GM19468 (cell line): Measurements from ENCODE around the gene OCIAD1.
"Not testable (repeated sequence)": the region's sequence is repeated elsewhere in the genome, so short reads cannot be mapped to it uniquely, and the experiment has no call there.

Experiments
- ATAC-seq: cut with Tn5 transposase; IDR thresholded peaks from one replicate; pipeline ENCODE4 v1.9.1; 2021; ENCODE audit warnings: mild to moderate bottlenecking, moderate library complexity, moderate number of reproducible peaks; ENCODE audit not compliant: unreplicated experiment; ENCODE audit errors: extremely low read depth

Gene OCIAD1

DNA sequence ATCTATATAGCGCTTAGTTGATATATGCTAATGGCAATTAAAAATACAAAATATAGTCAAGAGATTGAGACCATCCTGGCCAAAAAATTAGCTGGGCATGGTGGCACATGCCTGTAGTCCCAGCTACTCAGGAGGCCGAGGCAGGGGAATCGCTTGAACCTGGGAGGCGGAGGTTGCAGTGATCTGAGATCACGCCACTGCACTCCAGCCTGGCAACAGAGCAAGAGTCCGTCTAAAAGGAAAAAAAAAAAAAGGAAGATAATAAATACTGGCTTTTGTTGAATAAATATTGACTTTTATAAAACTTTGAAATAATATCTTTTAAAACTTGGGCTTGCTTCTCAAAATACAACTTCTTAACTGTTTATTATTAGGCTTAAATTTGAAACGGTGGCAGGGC lies 14.6 kb upstream of the OCIAD1 start:
- ATAC-seq: not testable (repeated sequence)

DNA sequence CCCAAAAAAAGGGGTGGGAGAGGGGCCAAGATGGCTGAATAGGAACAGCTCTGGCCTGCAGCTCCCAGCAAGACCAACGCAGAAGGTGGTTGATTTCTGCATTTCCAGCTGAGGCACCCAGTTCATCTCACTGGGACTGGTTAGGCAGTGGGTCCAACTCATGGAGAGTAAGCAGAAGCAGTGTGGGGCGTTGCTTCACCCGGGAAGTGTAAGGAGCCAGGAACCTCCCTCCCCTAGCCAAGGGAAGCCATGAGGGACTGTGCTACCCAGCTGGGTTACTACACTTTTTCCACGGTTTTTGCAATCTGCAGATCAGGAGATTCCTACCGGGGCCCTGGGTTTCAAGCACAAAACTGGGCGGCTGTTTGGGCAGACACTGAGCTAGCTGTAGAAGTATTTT lies 13.9 kb upstream of the OCIAD1 start:
- ATAC-seq: no peak

DNA sequence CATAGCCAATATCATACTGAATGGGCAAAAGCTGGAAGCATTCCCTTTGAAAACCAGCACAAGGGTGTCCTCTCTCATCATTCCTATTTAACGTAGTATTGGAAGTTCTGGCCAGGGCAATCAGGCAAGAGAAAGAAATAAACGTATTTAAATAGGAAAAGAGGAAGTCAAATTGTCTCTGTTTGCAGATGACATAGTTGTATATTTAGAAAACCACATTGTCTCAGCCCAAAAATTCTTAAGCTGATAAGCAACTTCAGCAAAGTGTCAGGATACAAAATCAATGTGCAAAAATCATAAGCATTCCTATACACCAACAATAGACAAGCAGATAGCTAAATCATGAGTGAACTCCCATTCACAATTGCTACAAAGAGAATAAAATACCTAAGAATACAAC lies 9.5 kb upstream of the OCIAD1 start:
- ATAC-seq: not testable (repeated sequence)

GRCh38 chr4:48827622-48828021 lies 3.3 kb upstream of the OCIAD1 start:
- ATAC-seq: no peak

GRCh38 chr4:48831532-48832030 lies 693 bp downstream of the OCIAD1 start:
- ATAC-seq: no peak

DNA sequence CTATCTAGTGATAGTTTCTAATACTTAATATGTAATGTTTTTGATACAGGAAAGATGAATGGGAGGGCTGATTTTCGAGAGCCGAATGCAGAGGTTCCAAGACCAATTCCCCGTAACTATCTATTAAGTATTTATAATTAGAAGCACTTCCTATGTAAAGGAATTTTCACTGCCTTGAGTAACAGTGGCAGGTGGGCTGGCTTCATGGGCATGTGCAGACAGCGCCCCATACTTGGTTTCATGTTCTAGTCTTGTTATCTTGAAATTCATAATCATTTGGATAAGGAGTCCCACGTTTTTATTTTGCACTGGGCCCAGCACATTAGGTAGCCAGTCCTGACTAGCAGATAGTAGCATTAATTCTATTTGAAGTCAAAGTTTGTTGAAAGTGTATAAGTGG lies 1.7 kb downstream of the OCIAD1 start:
- no peak for ATAC-seq

DNA sequence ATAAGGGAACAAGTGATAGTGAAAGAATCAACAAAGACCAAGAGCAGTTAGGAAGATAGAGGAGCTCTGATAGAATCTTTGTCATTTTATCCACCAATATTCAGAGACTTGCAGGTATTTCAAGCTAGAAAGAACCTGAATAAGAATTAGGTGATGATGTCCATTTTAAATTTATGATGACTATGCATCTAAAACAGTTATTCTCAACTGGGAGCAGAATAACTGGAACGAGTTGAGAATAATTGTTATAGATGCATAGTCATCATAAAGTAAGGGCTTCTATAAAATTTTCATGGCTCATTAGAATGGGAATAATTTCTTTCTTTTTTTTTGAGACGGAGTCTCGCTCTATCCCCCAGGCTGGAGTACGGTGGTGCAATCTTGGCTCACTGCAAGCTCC lies 5.8 kb downstream of the OCIAD1 start:
- ATAC-seq: no peak

DNA sequence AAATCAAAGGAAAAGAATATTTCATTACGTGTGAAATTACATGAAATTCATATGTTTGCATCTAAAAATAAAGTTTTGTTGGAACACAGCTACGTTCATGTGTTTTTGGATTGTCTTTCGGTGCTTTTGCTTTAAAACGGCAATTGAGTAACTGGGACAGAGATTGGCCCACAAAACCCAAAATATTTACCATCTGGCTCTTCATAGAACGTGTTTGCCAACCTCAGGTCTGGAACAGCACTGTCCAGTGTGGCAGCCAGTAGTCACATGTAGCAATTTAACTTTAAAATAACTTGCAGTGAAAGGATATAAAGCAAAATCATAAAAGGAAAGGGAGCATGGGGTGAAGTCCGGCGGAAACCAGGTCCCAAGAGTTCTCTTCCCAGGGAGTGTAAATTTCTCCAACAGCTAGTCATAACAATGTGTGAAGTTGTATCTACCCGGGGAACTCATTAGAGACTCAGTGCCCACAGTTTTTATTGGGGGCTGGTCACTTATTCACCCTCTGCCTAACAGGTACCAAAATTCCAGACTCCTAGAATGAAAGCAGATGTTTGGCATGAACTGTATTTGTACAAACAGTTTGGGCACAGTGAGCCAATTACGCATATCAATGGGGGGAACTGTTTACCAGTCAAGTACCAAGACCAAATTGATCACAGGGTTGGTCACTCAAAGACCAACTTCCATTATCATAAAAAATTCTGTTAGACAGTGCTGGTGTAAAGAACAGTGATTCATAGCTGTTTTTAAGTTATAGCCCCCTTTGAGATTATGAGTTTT lies 10.3 kb downstream of the OCIAD1 start:
- no peak for ATAC-seq

- ATAC-seq: no peak
Observed at GRCh38 chr4:48844843-48845242, 14.0 kb downstream of the OCIAD1 start.

DNA sequence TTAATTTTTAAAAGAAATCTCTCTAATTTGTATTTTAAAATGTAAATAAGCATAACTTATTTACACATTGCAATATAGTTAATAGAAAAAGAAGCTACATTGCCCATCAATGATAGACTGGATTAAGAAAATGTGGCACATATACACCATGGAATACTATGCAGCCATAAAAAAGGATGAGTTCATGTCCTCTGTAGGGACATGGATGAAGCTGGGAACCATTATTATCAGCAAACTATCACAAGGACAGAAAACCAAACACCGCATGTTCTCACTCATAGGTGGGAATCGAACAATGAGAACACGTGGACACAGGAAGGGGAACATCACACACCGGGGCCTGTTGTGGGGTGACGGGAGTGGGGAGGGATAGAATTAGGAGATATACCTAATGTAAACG lies 17.9 kb downstream of the OCIAD1 start:
- not testable (repeated sequence) for ATAC-seq

GRCh38 chr4:48851651-48852050 lies 20.8 kb downstream of the OCIAD1 start:
- ATAC-seq: no peak

- no peak for ATAC-seq
Observed at GRCh38 chr4:48853604-48854394, 22.9 kb downstream of the OCIAD1 start.

DNA sequence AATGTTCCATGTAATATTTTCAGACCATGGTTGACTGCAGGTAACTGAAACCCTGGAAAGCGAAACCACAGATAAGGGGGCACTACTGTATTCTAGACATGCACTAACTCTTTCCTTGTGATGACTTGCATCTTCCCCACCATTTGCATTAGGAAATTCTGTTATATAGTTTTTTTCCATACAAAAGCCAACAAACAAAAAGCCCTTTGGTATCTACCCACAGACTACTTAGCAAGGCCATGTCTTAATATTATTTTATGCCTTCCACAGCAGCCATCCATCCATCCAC lies 23.5 kb downstream of the OCIAD1 start:
- ATAC-seq: no peak

DNA sequence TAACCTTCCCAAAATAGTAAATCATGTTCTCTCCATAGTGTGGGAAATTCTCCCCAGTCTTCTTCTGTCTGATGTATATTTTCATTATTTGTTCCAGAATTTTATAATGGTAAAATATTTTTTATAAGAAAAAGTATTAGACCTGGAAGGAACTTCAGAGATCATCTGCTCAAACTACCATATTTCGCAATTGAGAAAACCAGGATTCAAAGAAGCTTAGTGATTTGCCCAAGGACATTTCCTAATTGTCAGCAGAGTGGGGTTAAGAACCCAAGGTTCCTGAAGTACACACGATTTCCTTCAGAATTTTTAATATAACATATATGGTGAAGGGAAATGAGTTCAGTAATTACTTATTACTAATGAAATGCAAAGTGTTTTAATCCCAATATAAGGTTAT lies 24.1 kb downstream of the OCIAD1 start:
- no peak for ATAC-seq

GRCh38 chr4:48858130-48858529 lies 27.2 kb downstream of the OCIAD1 start:
- no peak for ATAC-seq

GRCh38 chr4:48862038-48862437 lies 31.1 kb downstream of the OCIAD1 start:
- ATAC-seq: no peak

GRCh38 chr4:48862661-48863060 lies 31.8 kb downstream of the OCIAD1 start:
- no peak for ATAC-seq

- ATAC-seq: no peak
Observed at GRCh38 chr4:48863728-48864127, 32.8 kb downstream of the OCIAD1 start.

DNA sequence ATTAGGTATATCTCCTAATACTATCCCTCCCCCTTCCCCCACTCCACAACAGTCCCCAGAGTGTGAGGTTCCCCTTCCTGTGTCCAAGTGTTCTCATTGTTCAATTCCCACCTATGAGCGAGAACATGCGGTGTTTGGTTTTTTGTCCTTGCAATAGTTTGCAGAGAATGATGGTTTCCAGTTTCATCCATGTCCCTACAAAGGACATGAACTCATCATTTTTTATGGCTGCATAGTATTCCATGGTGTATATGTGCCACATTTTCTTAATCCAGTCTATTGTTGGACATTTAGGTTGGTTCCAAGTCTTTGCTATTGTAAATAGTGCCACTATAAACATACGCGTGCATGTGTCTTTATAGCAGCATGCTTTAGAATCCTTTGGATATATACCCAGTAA lies 33.8 kb downstream of the OCIAD1 start:
- ATAC-seq: not testable (repeated sequence)

GRCh38 chr4:48877827-48878535 lies 47.1 kb downstream of the OCIAD1 start:
- no peak for ATAC-seq
